Measurements from ENCODE around the gene DDIAS.
"Not testable (repeated sequence)": the region's sequence is repeated elsewhere in the genome, so short reads cannot be mapped to it uniquely, and the experiment has no call there.

DDIAS gene

DNA sequence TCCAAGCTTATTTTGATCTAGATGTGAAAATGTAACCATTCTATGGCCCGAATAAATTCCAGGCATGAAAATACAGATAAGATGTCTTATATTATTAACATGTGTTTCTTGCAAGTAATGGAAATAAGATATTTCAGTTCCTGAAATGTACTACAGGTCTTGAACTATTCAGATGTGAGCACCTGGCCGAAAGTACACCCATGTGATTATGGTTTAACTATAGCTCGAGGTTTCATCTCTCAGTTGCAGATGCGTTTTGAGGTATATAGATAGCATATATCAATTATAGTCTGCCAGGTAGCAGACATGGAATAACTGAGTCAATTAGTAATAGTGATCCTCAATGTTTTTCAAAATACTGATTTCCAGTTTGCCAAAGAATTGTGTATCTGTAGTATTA is 68.3 kb downstream of the DDIAS start:
- no peak for DNase-seq (ENCODE audit: low spot score)

DNA sequence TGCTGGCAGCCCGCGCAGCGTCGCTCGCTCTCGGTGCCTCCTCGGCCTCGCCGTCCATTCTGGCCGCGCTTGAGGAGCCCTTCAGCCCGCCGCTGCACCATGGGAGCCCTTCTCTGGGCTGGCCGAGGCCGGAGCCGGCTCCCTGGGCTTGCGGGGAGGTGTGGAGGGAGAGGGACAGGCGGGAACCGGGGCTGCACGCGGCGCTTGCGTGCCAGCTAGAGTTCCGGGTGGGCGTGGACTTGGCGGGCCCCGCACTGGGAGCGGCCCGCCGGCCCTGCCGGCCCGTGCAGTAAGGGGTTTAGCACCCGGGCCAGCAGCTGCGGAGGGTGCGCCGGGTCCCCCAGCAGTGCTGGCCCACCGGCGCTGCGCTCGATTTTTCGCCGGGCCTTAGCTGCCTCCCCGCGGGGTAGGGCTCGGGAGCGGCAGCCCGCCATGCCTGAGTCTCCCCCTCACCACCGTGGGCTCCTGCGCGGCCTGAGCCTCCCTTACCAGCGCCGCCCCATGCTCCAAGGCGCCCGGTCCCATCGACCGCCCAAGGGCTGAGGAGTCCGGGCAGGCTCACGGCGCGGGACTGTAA is 69.1 kb downstream of the DDIAS start:
- not testable (repeated sequence) for DNase-seq (ENCODE audit: low spot score)

DNA sequence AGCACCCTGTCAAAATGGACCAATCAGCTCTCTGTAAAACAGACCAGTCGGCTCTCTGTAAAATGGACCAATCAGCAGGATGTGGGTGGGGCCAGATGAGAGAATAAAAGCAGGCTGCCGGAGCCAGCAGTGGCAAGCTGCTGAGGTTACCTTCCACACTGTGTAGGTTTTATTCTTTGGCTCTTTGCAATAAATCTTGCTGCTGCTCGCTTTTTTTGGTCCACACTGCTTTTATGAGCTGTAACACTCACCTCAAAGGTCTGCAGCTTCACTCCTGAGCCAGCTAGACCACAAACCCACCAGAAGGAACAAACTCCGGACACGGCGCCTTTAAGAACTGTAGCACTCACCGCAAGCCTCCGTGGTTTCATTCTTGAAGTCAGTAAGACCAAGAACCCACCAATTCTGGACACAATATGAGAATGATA is 70.0 kb downstream of the DDIAS start:
- DNase-seq (ENCODE audit: low spot score): not testable (repeated sequence)

DNA sequence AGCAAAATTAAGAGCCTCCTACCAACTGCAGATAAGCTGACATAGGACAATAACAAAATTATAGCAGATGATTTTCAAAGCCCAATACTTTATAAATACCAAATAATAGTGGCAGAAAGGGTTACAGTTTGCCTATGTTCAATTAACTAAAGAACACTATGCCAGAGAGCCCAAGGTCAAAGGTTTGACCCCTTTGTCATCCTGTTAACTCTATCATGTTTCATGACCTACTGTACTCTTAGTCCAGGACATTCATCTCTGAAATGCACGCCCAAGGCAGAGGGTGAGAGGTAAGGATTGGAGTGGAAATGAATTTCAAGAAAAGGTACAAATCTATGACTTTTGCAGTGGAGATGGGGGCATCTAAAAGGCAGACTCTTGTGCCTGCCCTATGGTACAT is 70.6 kb downstream of the DDIAS start:
- DNase-seq (ENCODE audit: low spot score): no peak

DNA sequence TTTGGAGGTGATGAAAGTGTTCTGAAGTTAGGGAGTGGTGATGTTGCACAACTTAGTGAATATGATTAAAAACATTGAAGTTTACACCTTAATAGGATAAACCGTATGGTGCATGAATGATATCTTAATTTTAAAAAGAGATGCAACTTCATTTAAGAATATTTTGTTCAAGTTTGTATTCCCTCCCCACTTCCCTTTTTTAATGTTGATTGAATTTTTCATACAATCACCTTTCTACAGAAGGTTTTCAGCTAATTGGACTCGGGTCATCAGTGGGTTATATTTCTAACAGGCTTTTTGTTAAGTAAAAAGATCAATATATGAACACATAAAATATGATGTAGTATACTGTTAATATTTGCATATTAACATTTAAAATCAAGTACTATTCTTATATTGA is 72.6 kb downstream of the DDIAS start:
- DNase-seq (ENCODE audit: low spot score): no peak

DNA sequence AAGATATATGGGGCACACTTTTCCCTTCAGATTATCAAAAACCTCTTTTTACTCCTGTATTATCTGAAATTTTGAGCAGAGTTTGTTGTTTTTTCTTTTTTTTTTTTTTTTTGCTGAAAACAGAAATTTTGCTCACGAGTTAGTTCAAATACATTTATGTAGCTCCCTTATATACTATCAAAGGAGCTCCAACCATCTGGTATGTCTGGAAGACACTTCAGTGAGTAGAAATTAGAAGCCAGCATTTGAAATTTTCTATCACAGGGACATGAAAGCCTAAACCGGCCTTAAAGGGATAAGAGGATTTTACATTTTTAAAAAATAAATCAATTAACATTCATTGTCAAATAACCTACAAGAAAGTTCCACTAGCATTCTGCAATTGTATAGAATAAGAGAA is 73.3 kb downstream of the DDIAS start:
- DNase-seq (ENCODE audit: low spot score): no peak

DNA sequence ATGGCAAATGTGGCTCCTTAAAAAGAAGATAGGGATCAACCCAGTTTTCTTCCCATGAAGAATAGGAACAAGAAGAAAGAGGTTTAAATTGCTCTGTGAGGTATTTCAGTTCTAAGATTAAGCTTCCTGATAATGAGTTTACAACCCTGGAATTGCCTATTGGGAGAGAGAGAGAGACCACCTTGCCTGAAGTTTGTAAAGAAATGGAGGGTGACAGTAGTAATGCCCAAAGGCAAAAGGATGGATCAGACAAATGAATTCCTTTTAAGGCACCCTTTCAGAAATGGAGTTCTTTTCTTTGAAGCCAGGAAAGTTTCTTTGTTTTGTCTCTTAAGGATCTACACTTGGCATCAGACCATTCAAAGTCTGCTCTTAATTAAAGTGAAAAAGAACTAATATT is 74.3 kb downstream of the DDIAS start:
- DNase-seq (ENCODE audit: low spot score): no peak

DNA sequence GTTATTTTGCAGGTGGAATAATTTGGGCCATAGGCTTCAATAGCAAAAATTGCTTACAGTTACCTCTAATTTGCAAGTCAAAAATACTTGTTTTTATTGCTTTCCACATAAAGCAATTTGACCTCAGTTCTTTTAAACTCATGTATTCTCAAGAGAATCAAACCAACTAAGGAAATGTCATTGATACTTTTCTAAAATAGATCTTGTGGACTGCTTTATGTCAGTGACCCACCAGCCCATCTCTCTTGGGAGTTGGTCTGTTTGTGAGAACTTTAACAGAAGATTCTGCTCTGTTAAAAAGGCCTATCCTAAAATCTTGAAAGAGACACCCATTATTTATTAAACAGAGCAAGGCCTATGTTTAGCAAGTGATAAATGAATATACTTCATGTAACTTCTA is 75.2 kb downstream of the DDIAS start:
- DNase-seq (ENCODE audit: low spot score): no peak

DNA sequence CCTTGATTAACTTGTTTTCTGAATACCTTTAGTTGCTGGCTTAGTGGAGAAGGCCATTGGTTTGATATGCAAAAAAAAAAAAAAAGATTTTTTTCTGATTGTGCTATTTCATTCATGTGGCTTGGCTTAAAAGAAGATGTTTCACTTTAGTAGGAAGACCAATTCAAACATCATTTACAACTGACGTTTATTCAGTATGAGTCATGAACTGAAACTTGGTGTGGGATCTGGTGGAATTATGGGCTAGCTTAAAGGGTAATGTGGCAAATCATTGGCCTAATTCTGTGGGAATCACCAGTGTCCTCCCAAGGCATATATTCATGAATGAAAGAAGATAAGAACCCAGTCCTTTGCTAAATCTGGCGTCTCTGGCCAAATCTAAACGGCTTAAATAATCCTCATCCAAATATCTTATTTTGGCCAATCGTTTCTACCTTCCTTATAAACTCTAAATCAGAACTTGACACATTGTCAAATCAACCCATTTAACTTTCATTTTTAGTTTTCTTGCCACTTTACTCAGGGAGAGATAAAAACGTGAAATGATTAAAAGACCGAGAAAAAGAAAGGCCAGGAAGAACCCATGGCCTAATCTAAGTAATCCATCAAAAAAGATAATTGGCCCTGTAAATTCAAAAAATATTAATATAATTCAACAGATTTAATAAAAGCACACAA is 77.0 kb downstream of the DDIAS start:
- DNase-seq (ENCODE audit: low spot score): no peak

DNA sequence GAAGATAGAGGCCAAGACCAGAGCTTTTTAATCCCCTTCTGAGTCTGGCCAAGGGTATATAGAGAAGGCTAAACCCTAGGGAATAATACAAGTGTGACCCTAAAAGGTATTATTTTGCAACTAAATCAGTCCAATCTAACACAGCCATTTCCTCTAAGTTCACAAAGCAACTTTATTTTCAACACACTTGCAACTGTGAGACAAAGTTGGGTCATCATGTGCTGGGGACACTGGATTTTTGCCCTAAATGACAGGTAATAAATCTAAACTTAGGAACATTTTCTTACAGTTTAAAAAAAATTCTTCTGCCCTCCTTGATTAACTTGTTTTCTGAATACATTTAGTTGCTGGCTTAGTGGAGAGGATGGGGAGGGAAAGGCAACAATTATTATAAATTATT is 78.3 kb downstream of the DDIAS start:
- no peak for DNase-seq (ENCODE audit: low spot score)

DNA sequence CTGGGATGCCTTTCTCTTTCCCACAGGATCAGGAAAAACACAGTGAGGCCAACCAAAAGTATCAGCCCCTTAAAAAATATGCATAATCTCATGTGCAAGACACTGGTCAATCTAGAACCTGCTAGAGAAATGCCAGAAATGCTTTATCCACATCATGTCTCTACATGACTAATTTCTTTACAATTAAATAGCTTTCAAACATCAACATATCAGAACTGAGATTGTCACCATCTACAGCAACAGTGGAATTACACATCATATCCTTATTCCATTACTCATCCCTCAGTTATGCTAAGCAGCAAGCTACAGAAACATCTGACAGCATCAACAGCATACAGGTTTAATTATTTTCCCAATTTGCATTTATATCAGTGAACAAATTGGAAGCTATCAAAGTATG is 78.8 kb downstream of the DDIAS start:
- no peak for DNase-seq (ENCODE audit: low spot score)

DNA sequence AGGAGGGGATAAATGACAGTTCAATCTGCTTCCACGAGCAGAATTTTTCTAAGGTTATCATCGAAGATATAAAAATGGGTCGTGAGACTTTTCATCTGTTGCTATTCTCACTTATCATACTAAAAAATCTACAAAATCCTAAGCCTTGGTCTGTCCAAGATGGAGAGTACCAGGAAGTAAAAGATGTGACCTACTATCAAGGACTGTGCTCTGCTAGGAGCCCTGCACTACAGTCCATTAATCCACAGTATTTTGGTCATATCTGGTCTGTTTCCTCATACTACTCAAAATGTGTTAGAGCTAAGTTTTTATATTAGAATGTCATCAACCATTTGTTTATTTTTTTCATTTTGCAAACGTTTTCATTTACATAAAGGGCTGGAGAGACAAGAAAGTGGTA is 79.4 kb downstream of the DDIAS start:
- DNase-seq (ENCODE audit: low spot score): no peak

DNA sequence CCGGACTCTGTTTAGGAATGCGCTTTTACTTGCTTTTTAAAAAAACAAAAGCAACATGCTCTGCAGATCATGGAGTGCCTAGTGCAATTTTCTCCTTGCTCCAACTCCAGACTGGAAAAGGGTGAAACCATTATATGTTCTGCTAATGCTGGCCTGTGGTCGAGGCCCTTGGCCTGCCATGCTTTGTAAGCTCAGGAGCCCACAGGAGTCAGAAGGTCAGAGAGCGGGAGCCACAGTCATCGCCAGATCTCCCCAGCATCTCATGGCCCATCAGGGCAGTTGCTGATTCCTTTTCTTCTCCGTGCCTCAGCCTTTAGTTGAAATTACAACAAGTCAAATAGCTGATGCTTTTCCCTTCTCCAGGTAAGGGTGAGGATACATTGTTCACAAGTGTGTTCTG is 80.3 kb downstream of the DDIAS start:
- DNase-seq (ENCODE audit: low spot score): no peak

Measured in pons (tissue), 1 donor.